T follicular helper cell (primary cell): ENCODE results near the gene SERPINB13.
"Not testable (repeated sequence)": the region's sequence is repeated elsewhere in the genome, so short reads cannot be mapped to it uniquely, and the experiment has no call there.

ENCODE experiments used
- DNase-seq: peaks from one replicate; pipeline ENCODE4 v3.0.0-alpha.2; 2020; ENCODE audit warnings: low read depth

SERPINB13 gene

GRCh38 chr18:63590373-63590772 is 3.2 kb downstream of the SERPINB13 start:
- DNase-seq = no peak

GRCh38 chr18:63590966-63591695 is 4.0 kb downstream of the SERPINB13 start:
- DNase-seq = no peak

- DNase-seq = no peak
Measured at GRCh38 chr18:63591725-63592124, 4.6 kb downstream of the SERPINB13 start.

GRCh38 chr18:63592471-63592870 is 5.3 kb downstream of the SERPINB13 start:
- DNase-seq = no peak

- no peak for DNase-seq
Measured at GRCh38 chr18:63596964-63597363, 9.8 kb downstream of the SERPINB13 start.

GRCh38 chr18:63603355-63603754 is 16.2 kb downstream of the SERPINB13 start:
- no peak for DNase-seq

GRCh38 chr18:63603772-63604171 is 16.6 kb downstream of the SERPINB13 start:
- DNase-seq = no peak

- DNase-seq = no peak
Measured at GRCh38 chr18:63604791-63605567, 17.8 kb downstream of the SERPINB13 start.

GRCh38 chr18:63606526-63606925 is 19.4 kb downstream of the SERPINB13 start:
- DNase-seq = no peak

GRCh38 chr18:63613420-63613819 is 26.3 kb downstream of the SERPINB13 start:
- DNase-seq = no peak

GRCh38 chr18:63617049-63617914 is 30.1 kb downstream of the SERPINB13 start:
- DNase-seq = no peak

GRCh38 chr18:63617915-63618234 is 30.7 kb downstream of the SERPINB13 start:
- no peak for DNase-seq

- no peak for DNase-seq
Measured at GRCh38 chr18:63619661-63620060, 32.5 kb downstream of the SERPINB13 start.

GRCh38 chr18:63624863-63625262 is 37.7 kb downstream of the SERPINB13 start:
- no peak for DNase-seq

- DNase-seq = no peak
Measured at GRCh38 chr18:63626431-63626830, 39.3 kb downstream of the SERPINB13 start.

GRCh38 chr18:63627819-63628218 is 40.7 kb downstream of the SERPINB13 start:
- no peak for DNase-seq

GRCh38 chr18:63637703-63638102 is 50.6 kb downstream of the SERPINB13 start:
- no peak for DNase-seq

GRCh38 chr18:63641157-63641680 is 54.1 kb downstream of the SERPINB13 start:
- not testable (repeated sequence) for DNase-seq

GRCh38 chr18:63642668-63643356 is 55.7 kb downstream of the SERPINB13 start:
- DNase-seq = not testable (repeated sequence)

- DNase-seq = not testable (repeated sequence)
Measured at GRCh38 chr18:63644142-63644541, 57.0 kb downstream of the SERPINB13 start, which contains the start of gene SERPINB4. Gene SERPINB4, minus strand, starts transcription at chr18:63644256. Its CDS starts 679 bp downstream, at chr18:63643577.

GRCh38 chr18:63644694-63645093 is 57.6 kb downstream of the SERPINB13 start:
- not testable (repeated sequence) for DNase-seq
